ENCODE measurements around the gene PDGFC. TPM values are rescaled to one million over a fixed set of nuclear protein-coding genes. Genes with fewer than 3 reads are reported as not detected.

PDGFC gene
- total RNA-seq, 1 donor from 2014 or later = 39.9 TPM

DNA sequence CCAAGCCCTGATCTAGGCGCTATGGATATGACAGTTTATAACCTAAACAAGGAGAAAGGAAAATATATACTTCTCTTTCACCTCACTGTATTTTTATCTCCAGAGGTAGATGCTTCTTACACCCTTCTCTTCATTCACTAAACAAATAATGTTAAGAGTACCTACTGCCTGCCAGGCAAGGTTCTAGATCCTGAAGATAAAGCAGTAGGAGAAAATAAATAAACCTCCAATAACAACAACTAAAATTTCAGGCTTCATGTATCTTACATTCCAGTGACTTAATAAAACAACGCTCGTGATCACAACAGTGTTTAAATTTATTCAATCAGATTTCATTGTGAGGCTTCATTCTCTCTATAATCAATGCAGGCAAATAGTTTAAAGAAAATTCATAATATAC lies 20.7 kb downstream of the PDGFC start:
- Mint-ChIP-seq H3K36me3 (peaks cover 7% of the 10 kb centered on the region), H3K27ac (no peak overlapping the region)

DNA sequence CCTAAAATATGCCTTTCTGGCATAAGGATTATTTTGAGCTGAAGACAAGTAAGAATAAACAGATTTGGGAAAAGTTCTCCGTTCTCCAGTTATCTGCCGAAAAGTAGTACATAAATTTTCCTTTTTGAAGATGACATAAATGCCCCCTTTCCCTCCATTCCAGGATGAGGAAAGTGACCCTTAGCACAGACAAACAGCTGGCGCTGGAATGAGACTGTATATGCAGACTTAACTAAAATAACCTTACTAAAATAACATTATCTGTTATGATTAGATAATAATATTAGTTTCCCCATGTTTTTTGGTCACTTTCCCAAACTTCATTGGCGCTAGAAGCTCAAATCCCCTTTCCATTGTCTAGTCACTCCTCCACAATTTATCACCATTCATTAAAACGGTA lies 21.5 kb downstream of the PDGFC start:
- no peaks in the 10 kb centered on the region for H3K9me3 Mint-ChIP-seq
- H3K27ac Mint-ChIP-seq = no peak overlapping the region
- no peaks in the 10 kb centered on the region for H3K27me3 Mint-ChIP-seq
- no peak for DNase-seq (ENCODE audit: extremely low spot score, unreplicated experiment)
- peaks cover 5% of the 10 kb centered on the region for H3K36me3 Mint-ChIP-seq
- peaks cover 72% of the 10 kb centered on the region for H3K4me1 Mint-ChIP-seq (ENCODE audit: unreplicated experiment)
- TF ChIP-seq, protein P1, sequence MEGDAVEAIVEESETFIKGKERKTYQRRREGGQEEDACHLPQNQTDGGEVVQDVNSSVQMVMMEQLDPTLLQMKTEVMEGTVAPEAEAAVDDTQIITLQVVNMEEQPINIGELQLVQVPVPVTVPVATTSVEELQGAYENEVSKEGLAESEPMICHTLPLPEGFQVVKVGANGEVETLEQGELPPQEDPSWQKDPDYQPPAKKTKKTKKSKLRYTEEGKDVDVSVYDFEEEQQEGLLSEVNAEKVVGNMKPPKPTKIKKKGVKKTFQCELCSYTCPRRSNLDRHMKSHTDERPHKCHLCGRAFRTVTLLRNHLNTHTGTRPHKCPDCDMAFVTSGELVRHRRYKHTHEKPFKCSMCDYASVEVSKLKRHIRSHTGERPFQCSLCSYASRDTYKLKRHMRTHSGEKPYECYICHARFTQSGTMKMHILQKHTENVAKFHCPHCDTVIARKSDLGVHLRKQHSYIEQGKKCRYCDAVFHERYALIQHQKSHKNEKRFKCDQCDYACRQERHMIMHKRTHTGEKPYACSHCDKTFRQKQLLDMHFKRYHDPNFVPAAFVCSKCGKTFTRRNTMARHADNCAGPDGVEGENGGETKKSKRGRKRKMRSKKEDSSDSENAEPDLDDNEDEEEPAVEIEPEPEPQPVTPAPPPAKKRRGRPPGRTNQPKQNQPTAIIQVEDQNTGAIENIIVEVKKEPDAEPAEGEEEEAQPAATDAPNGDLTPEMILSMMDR (conservative IDR thresholded peaks at IDR 0.05) = no peak
- no peak overlapping the region for H3K4me3 Mint-ChIP-seq

More for the DNA sequence above, 20.7 kb downstream of the PDGFC start:
- no peak overlapping the region for H3K4me3 Mint-ChIP-seq
- TF ChIP-seq, protein P1 (conservative IDR thresholded peaks at IDR 0.05) = no peak
- no peaks in the 10 kb centered on the region for H3K27me3 Mint-ChIP-seq
- peaks cover 3% of the 10 kb centered on the region for H3K9me3 Mint-ChIP-seq
- peaks cover 69% of the 10 kb centered on the region for H3K4me1 Mint-ChIP-seq (ENCODE audit: unreplicated experiment)
- no peak for DNase-seq (ENCODE audit: extremely low spot score, unreplicated experiment)

DNA sequence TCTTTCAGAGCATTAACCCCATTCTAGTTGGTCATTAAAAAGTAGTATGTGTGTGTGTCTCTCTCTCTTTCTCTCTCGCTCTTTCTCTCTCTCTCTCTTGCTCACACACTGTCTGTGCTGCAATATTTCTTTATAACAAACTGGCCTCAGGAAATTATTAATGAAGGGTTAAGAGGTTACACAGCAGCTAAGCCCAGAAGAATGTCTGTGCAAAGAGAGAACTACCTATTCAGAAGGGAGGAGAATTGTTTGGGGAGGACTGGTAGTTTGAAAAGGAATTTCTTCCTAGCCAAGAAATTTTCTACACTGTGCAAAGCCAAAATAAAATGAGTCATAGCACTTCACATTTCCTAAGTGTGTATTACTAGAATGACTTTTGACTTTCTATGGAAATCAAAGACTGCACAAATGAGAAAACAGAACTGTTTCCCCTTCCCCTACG lies 22.2 kb downstream of the PDGFC start:
- Mint-ChIP-seq H3K4me3 (peak overlapping the region; percentile 40), H3K4me1 (ENCODE audit: unreplicated experiment) (peaks cover 75% of the 10 kb centered on the region)

DNA sequence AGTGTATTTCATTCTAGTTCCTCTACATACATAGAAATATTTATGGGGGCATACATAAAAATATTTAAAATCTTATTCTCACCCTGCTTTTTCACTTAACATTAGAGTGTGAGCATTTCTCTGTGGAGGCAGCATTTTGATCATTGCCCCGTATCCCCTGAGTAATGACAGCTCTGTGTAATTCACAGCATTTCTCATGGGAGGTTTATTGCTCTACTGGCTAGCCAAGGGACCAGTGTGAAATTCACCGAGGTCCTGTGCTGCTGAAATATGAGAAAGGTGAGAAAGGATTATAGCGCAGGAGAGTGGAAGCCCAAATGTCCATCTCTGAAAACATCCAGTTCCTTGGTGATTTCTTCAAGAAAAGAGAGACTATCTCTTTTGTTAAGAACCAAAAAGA lies 22.9 kb downstream of the PDGFC start:
- Mint-ChIP-seq H3K4me1 (ENCODE audit: unreplicated experiment) (peaks cover 76% of the 10 kb centered on the region), H3K36me3 (peaks cover 1% of the 10 kb centered on the region), H3K27ac (no peak overlapping the region), H3K27me3 (no peaks in the 10 kb centered on the region), H3K9me3 (no peaks in the 10 kb centered on the region), H3K4me3 (peak overlapping the region; percentile 40)
- TF ChIP-seq, protein P1 (conservative IDR thresholded peaks at IDR 0.05) = no peak
- no peak for DNase-seq (ENCODE audit: extremely low spot score, unreplicated experiment)

More for the DNA sequence above, 22.2 kb downstream of the PDGFC start:
- DNase-seq (ENCODE audit: extremely low spot score, unreplicated experiment) = no peak
- Mint-ChIP-seq H3K36me3 (peaks cover 5% of the 10 kb centered on the region), H3K27ac (peak overlapping the region; percentile 33), H3K27me3 (no peaks in the 10 kb centered on the region), H3K9me3 (no peaks in the 10 kb centered on the region)
- TF ChIP-seq, protein P1 (conservative IDR thresholded peaks at IDR 0.05) = no peak

DNA sequence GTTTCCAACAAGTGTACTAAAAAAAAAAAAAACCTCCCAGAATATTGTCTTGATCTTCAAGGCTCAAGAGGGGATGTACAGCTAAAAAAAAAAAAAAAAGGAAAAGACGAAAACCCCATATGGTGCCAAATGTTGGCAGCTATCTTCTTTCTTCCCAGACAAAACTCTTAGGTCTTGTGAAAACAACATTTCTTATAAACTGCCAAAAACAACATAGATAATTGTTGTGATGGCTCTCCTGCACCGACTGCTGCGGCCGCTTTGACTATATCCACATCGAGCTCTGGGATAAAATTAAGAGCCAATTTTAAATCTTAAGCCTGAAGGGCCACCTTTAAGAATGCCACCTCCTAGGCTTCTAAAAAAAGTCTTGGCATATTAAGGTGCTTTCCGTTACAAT lies 23.5 kb downstream of the PDGFC start:
- H3K4me3 Mint-ChIP-seq = no peak overlapping the region

More for the DNA sequence above, 23.5 kb downstream of the PDGFC start:
- no peak for DNase-seq (ENCODE audit: extremely low spot score, unreplicated experiment)
- peaks cover 78% of the 10 kb centered on the region for H3K4me1 Mint-ChIP-seq (ENCODE audit: unreplicated experiment)
- H3K27ac Mint-ChIP-seq = no peak overlapping the region
- H3K36me3 Mint-ChIP-seq = no peaks in the 10 kb centered on the region
- H3K27me3 Mint-ChIP-seq = no peaks in the 10 kb centered on the region
- TF ChIP-seq, protein P1 (conservative IDR thresholded peaks at IDR 0.05) = no peak
- H3K9me3 Mint-ChIP-seq = no peaks in the 10 kb centered on the region
